CD4-positive, alpha-beta T cell treated with Interleukin-21 for 1 hour (primary cell): ENCODE measurements around the gene RBM25.

Experiments used
- DNase-seq: peaks from one replicate; pipeline ENCODE4 v3.0.0-alpha.2; 2020

Gene RBM25

GRCh38 chr14:73172500-73172899 is 114.2 kb downstream of the RBM25 start:
- DNase-seq: no peak

DNA sequence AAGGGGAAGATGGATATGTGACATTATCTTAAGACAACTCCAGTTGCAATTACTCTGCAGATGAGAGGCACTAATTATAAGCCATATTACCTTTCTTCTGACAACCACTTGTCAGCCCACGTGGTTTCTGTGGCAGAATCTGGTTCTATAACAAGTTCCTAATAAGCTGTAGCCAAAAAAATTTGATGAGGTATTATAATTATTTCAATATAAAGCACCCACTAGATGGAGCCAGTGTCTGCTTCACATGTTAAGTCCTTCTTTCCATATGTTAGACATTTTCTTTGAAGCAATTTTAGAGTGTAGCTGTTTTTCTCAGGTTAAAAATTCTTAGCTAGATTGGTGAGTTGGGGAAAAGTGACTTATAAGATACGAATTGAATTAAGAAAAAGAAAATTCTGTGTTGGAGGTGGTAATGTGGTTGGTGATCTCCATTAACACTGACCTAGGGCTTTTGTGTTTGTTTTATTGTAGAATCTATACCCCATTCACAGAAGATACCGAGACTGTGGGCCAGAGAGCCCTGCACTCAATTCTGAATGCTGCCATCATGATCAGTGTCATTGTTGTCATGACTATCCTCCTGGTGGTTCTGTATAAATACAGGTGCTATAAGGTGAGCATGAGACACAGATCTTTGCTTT is 114.9 kb downstream of the RBM25 start:
- DNase-seq: peak; percentile 36
